ENCODE data around the gene CEP89. TPM values are rescaled to one million over a fixed set of nuclear protein-coding genes. Genes with fewer than 3 reads are reported as not detected.

The CEP89 gene
- total and polyA plus RNA-seq, 3 experiments from 2014 or later, result 13.8 to 19.7 (median 19.2) TPM

GRCh38 chr19:32935629-32936028 lies 36.1 kb downstream of the CEP89 start:
- H3K4me3 Mint-ChIP-seq, result no peak overlapping the region
- peaks cover 16 to 54% (median 20%) of the 10 kb centered on the region in 3 donors for H3K36me3 Mint-ChIP-seq
- Histone ChIP-seq H3K4me1 (ENCODE audit: insufficient read depth, low read length) (no peaks in the 10 kb centered on the region), H3K9me3 (ENCODE audit: low read length) (no peaks in the 10 kb centered on the region), H3K27ac (ENCODE audit: low read depth, low read length) (no peak overlapping the region), H3K27me3 (ENCODE audit: insufficient read depth, low read length, poor library complexity, severe bottlenecking) (no peaks in the 10 kb centered on the region), H3K36me3 (ENCODE audit: insufficient read depth, low read length) (no peaks in the 10 kb centered on the region), H3K4me3 (ENCODE audit: low read length) (no peak overlapping the region)
- ChIA-PET CTCF (no interaction called here), POLR2A (no interaction called here)
- no peak overlapping the region for H3K27ac Mint-ChIP-seq
- no peak for DNase-seq
- H3K4me1 Mint-ChIP-seq, result no peaks in the 10 kb centered on the region
- peaks cover 0 to 1% of the 10 kb centered on the region in 2 donors for H3K27me3 Mint-ChIP-seq
- no peaks in the 10 kb centered on the region for H3K9me3 Mint-ChIP-seq

- ChIA-PET POLR2A (no interaction called here), CTCF (interaction anchor here (0.6 kb wide), 1 partner anchor 222 kb away, joined by 3 read pairs; no protein-coding TSS in a partner anchor)
- H3K9me3 ChIP-seq (ENCODE audit: low read length), result no peaks in the 10 kb centered on the region
- no peaks in the 10 kb centered on the region for H3K27me3 Mint-ChIP-seq
- peaks cover 26 to 65% (median 34%) of the 10 kb centered on the region in 3 donors for H3K36me3 Mint-ChIP-seq
- DNase-seq, result no peak
- H3K4me3 ChIP-seq (ENCODE audit: low read length), result no peak overlapping the region
- peak overlapping the region in 1 of 8 donors; percentile 62 for H3K27ac Mint-ChIP-seq
- H3K36me3 ChIP-seq (ENCODE audit: insufficient read depth, low read length), result no peaks in the 10 kb centered on the region
- no peaks in the 10 kb centered on the region for H3K4me1 ChIP-seq (ENCODE audit: insufficient read depth, low read length)
- no peak overlapping the region for H3K27ac ChIP-seq (ENCODE audit: low read depth, low read length)
- peaks cover 0 to 5% (median 3%) of the 10 kb centered on the region in 5 donors for H3K9me3 Mint-ChIP-seq
- no peak overlapping the region for H3K4me3 Mint-ChIP-seq
- H3K27me3 ChIP-seq (ENCODE audit: insufficient read depth, low read length, poor library complexity, severe bottlenecking), result no peaks in the 10 kb centered on the region
- no peaks in the 10 kb centered on the region for H3K4me1 Mint-ChIP-seq
These were observed 38.2 kb downstream of the CEP89 start for GRCh38 chr19:32933571-32933970.

GRCh38 chr19:32930567-32930966 lies 41.2 kb downstream of the CEP89 start:
- Mint-ChIP-seq H3K9me3 (peaks cover 0 to 8% (median 7%) of the 10 kb centered on the region in 5 donors), H3K36me3 (peaks cover 27 to 64% (median 33%) of the 10 kb centered on the region in 3 donors)

DNA sequence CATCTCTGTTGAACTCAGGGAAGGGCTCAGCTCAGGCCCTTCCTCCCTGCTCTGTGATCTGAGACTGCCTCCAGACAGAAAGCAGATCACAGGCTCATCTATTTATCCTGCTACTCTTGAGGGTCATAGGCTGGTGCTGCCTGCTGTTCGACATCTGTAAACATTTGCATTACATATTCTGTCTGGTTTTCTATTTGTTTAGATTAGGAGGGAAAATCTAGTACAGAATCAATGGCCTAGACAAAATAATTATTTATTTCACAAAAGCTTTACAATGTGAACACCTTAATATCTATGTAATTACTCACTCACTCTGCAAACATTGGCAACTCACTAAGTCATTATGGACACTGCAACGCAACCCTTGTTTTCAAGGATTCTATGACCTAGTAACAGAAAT lies 43.0 kb downstream of the CEP89 start:
- Histone ChIP-seq H3K4me3 (ENCODE audit: low read length) (no peak overlapping the region), H3K4me1 (ENCODE audit: insufficient read depth, low read length) (no peaks in the 10 kb centered on the region), H3K9me3 (ENCODE audit: low read length) (no peaks in the 10 kb centered on the region), H3K36me3 (ENCODE audit: insufficient read depth, low read length) (no peaks in the 10 kb centered on the region), H3K27me3 (ENCODE audit: insufficient read depth, low read length, poor library complexity, severe bottlenecking) (no peaks in the 10 kb centered on the region), H3K27ac (ENCODE audit: low read depth, low read length) (no peak overlapping the region)
- CTCF ChIA-PET, result interaction anchor here (1.4 kb wide), 1 partner anchor 17 kb away, joined by 3 read pairs; no protein-coding TSS in a partner anchor
- H3K36me3 Mint-ChIP-seq, result peaks cover 29 to 67% (median 33%) of the 10 kb centered on the region in 3 donors
- POLR2A ChIA-PET, result no interaction called here
- no peaks in the 10 kb centered on the region for H3K4me1 Mint-ChIP-seq
- no peak for DNase-seq
- peak overlapping the region in 1 of 8 donors; percentile 75 for H3K27ac Mint-ChIP-seq
- H3K27me3 Mint-ChIP-seq, result no peaks in the 10 kb centered on the region
- no peak overlapping the region for H3K4me3 Mint-ChIP-seq
- peaks cover 0 to 8% (median 7%) of the 10 kb centered on the region in 5 donors for H3K9me3 Mint-ChIP-seq

More at GRCh38 chr19:32930567-32930966, 41.2 kb downstream of the CEP89 start:
- no peaks in the 10 kb centered on the region for H3K4me1 Mint-ChIP-seq
- Histone ChIP-seq H3K27me3 (ENCODE audit: insufficient read depth, low read length, poor library complexity, severe bottlenecking) (no peaks in the 10 kb centered on the region), H3K4me3 (ENCODE audit: low read length) (no peak overlapping the region), H3K4me1 (ENCODE audit: insufficient read depth, low read length) (no peaks in the 10 kb centered on the region), H3K9me3 (ENCODE audit: low read length) (no peaks in the 10 kb centered on the region), H3K27ac (ENCODE audit: low read depth, low read length) (no peak overlapping the region), H3K36me3 (ENCODE audit: insufficient read depth, low read length) (no peaks in the 10 kb centered on the region)
- DNase-seq, result no peak
- H3K27ac Mint-ChIP-seq, result no peak overlapping the region
- H3K4me3 Mint-ChIP-seq, result no peak overlapping the region
- CTCF ChIA-PET, result no interaction called here
- H3K27me3 Mint-ChIP-seq, result no peaks in the 10 kb centered on the region
- POLR2A ChIA-PET, result no interaction called here

GRCh38 chr19:32924200-32924599 lies 47.6 kb downstream of the CEP89 start:
- Histone ChIP-seq H3K27me3 (ENCODE audit: insufficient read depth, low read length, poor library complexity, severe bottlenecking) (no peaks in the 10 kb centered on the region), H3K9me3 (ENCODE audit: low read length) (no peaks in the 10 kb centered on the region), H3K36me3 (ENCODE audit: insufficient read depth, low read length) (no peaks in the 10 kb centered on the region), H3K4me3 (ENCODE audit: low read length) (no peak overlapping the region), H3K4me1 (ENCODE audit: insufficient read depth, low read length) (no peaks in the 10 kb centered on the region), H3K27ac (ENCODE audit: low read depth, low read length) (no peak overlapping the region)
- ChIA-PET CTCF (interaction anchor here (1.4 kb wide), 1 partner anchor 24 kb away, joined by 3 read pairs; no protein-coding TSS in a partner anchor), POLR2A (no interaction called here)
- H3K27ac Mint-ChIP-seq, result peak overlapping the region in 1 of 8 donors; percentile 65
- peaks cover 0 to under 1% (median 0%) of the 10 kb centered on the region in 3 donors for H3K4me1 Mint-ChIP-seq
- H3K9me3 Mint-ChIP-seq, result peaks cover 0 to 8% (median 7%) of the 10 kb centered on the region in 5 donors
- H3K36me3 Mint-ChIP-seq, result peaks cover 17 to 57% (median 26%) of the 10 kb centered on the region in 3 donors
- no peak for DNase-seq
- no peak overlapping the region for H3K4me3 Mint-ChIP-seq
- H3K27me3 Mint-ChIP-seq, result peaks cover 0 to 2% of the 10 kb centered on the region in 2 donors

- ChIA-PET POLR2A (no interaction called here), CTCF (no interaction called here)
- Histone ChIP-seq H3K36me3 (ENCODE audit: insufficient read depth, low read length) (no peaks in the 10 kb centered on the region), H3K4me3 (ENCODE audit: low read length) (no peak overlapping the region), H3K27ac (ENCODE audit: low read depth, low read length) (no peak overlapping the region), H3K9me3 (ENCODE audit: low read length) (no peaks in the 10 kb centered on the region), H3K27me3 (ENCODE audit: insufficient read depth, low read length, poor library complexity, severe bottlenecking) (no peaks in the 10 kb centered on the region), H3K4me1 (ENCODE audit: insufficient read depth, low read length) (no peaks in the 10 kb centered on the region)
- Mint-ChIP-seq H3K4me1 (peaks cover 0 to 2% (median 2%) of the 10 kb centered on the region in 3 donors), H3K36me3 (peaks cover 5 to 52% (median 16%) of the 10 kb centered on the region in 3 donors), H3K27ac (no peak overlapping the region), H3K4me3 (no peak overlapping the region), H3K27me3 (peaks cover 0 to 2% of the 10 kb centered on the region in 2 donors), H3K9me3 (no peaks in the 10 kb centered on the region)
- DNase-seq, result no peak
These were observed 50.1 kb downstream of the CEP89 start for GRCh38 chr19:32921624-32922023.

DNA sequence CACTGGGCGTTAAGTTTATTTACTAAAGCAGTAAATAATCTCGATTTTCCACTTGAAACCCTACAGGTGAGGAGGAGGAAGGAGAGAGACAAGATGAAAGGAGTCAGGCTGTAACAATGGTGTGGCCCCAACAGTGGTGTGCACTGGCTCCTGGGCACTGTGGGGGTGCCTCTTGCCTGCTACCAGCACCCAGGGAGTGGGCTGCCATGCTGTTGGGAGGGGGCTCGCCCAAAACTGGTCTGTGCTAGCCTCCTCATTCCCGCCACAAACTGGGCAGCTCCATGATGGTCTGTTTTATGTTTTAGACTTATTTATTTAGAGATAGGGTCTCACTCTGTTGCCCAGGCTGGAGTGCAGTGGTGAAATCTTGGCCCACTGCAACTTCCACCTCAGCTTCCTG lies 52.4 kb downstream of the CEP89 start:
- Histone ChIP-seq H3K27me3 (ENCODE audit: insufficient read depth, low read length, poor library complexity, severe bottlenecking) (no peaks in the 10 kb centered on the region), H3K36me3 (ENCODE audit: insufficient read depth, low read length) (no peaks in the 10 kb centered on the region), H3K9me3 (ENCODE audit: low read length) (no peaks in the 10 kb centered on the region), H3K27ac (ENCODE audit: low read depth, low read length) (no peak overlapping the region), H3K4me1 (ENCODE audit: insufficient read depth, low read length) (no peaks in the 10 kb centered on the region), H3K4me3 (ENCODE audit: low read length) (no peak overlapping the region)
- peaks cover 0 to 2% (median 2%) of the 10 kb centered on the region in 3 donors for H3K4me1 Mint-ChIP-seq
- peak overlapping the region in 1 of 8 donors; percentile 21 for H3K27ac Mint-ChIP-seq
- POLR2A ChIA-PET, result no interaction called here
- H3K9me3 Mint-ChIP-seq, result no peaks in the 10 kb centered on the region
- peaks cover 0 to 2% of the 10 kb centered on the region in 2 donors for H3K27me3 Mint-ChIP-seq
- DNase-seq, result no peak
- CTCF ChIA-PET, result no interaction called here
- peaks cover 5 to 45% (median 19%) of the 10 kb centered on the region in 3 donors for H3K36me3 Mint-ChIP-seq
- H3K4me3 Mint-ChIP-seq, result no peak overlapping the region

GRCh38 chr19:32917616-32917996 lies 54.2 kb downstream of the CEP89 start:
- DNase-seq, result no peak
- H3K9me3 Mint-ChIP-seq, result no peaks in the 10 kb centered on the region
- H3K4me3 Mint-ChIP-seq, result no peak overlapping the region
- Histone ChIP-seq H3K27ac (ENCODE audit: low read depth, low read length) (no peak overlapping the region), H3K36me3 (ENCODE audit: insufficient read depth, low read length) (no peaks in the 10 kb centered on the region), H3K4me1 (ENCODE audit: insufficient read depth, low read length) (no peaks in the 10 kb centered on the region), H3K27me3 (ENCODE audit: insufficient read depth, low read length, poor library complexity, severe bottlenecking) (no peaks in the 10 kb centered on the region), H3K9me3 (ENCODE audit: low read length) (no peaks in the 10 kb centered on the region), H3K4me3 (ENCODE audit: low read length) (no peak overlapping the region)
- peaks cover 0 to 2% (median 2%) of the 10 kb centered on the region in 3 donors for H3K4me1 Mint-ChIP-seq
- H3K27ac Mint-ChIP-seq, result peak overlapping the region in 1 of 8 donors; percentile 22
- H3K27me3 Mint-ChIP-seq, result no peaks in the 10 kb centered on the region
- H3K36me3 Mint-ChIP-seq, result peaks cover 5 to 37% (median 10%) of the 10 kb centered on the region in 3 donors
- CTCF ChIA-PET, result no interaction called here
- POLR2A ChIA-PET, result no interaction called here
